Mammary epithelial cell (primary cell): ENCODE data around the gene GRB10.

Source experiments
- CTCF ChIP-seq, 2 donors: IDR thresholded peaks in 1 of 2; conservative IDR thresholded peaks in 1 of 2; 2 replicates each; pipeline ENCODE4 v1.5.1; 2011 to 2012; ENCODE audit warnings: inconsistent platforms in 2 of 2, low read length in 2 of 2, mild to moderate bottlenecking in 2 of 2, control low read depth in 1 of 2, low read depth in 1 of 2; ENCODE audit not compliant: insufficient read depth in 1 of 2; ENCODE audit errors: extremely low read depth in 1 of 2
- EZH2 ChIP-seq: IDR thresholded peaks from 2 replicates; pipeline ENCODE4 v1.6.1; 2012; ENCODE audit warnings: low read length, inconsistent platforms, borderline replicate concordance

GRCh38 chr7:50712252-50713122 is 70.2 kb downstream of the GRB10 start:
- TF ChIP-seq CTCF (conservative IDR thresholded peaks at IDR 0.05 in 1 of 2, IDR thresholded peaks at IDR 0.05 in 1 of 2; ENCODE audit: extremely low read depth in 1 of 2, insufficient read depth in 1 of 2, low read depth in 1 of 2, low read length in 2 of 2), result no peak
- no peak for TF ChIP-seq EZH2
